ENCODE data around the gene ELAC1.

The ELAC1 gene

GRCh38 chr18:51020536-51020935 is 52.7 kb downstream of the ELAC1 start:
- DNase-seq (ENCODE audit: low read depth): no peak

GRCh38 chr18:51021226-51021965 is 53.6 kb downstream of the ELAC1 start:
- no peak for DNase-seq (ENCODE audit: low read depth)

GRCh38 chr18:51025512-51025911 is 57.7 kb downstream of the ELAC1 start:
- DNase-seq (ENCODE audit: low read depth): no peak

GRCh38 chr18:51028201-51028805 is 60.5 kb downstream of the ELAC1 start:
- no peak for DNase-seq (ENCODE audit: low read depth)

GRCh38 chr18:51029378-51029693 is 61.5 kb downstream of the ELAC1 start:
- no peak for DNase-seq (ENCODE audit: low read depth)

GRCh38 chr18:51029694-51030536 is 62.1 kb downstream of the ELAC1 start, which contains the start of gene SMAD4:
SMAD4 (plus strand) TSS chr18:51030213; CDS start chr18:51047047, 16,834 bp downstream.
- DNase-seq (ENCODE audit: low read depth): peak; percentile 98

GRCh38 chr18:51030537-51031258 is 62.9 kb downstream of the ELAC1 start:
- DNase-seq (ENCODE audit: low read depth): peak; percentile 60

- no peak for DNase-seq (ENCODE audit: low read depth)
These were observed 64.4 kb downstream of the ELAC1 start for GRCh38 chr18:51032193-51032592.

- DNase-seq (ENCODE audit: low read depth): no peak
These were observed 69.4 kb downstream of the ELAC1 start for GRCh38 chr18:51037230-51037629.

All from activated T-helper 9 cell treated with anti-CD3 and anti-CD28 coated beads, Interleukin-2, amount 50 U/mL, for 16 hours (primary cell).